Stimulated activated CD8-positive, alpha-beta memory T cell treated with anti-CD3 and anti-CD28 coated beads, Interleukin-12 subunit alpha, Interleukin-12 subunit beta, amount 100 ng/mL, for 4 hours (primary cell): ENCODE data around the gene GNE.

Source experiments
- DNase-seq: peaks from one replicate; pipeline ENCODE4 v3.0.0-alpha.2; 2020; ENCODE audit warnings: low read depth

GNE gene

DNA sequence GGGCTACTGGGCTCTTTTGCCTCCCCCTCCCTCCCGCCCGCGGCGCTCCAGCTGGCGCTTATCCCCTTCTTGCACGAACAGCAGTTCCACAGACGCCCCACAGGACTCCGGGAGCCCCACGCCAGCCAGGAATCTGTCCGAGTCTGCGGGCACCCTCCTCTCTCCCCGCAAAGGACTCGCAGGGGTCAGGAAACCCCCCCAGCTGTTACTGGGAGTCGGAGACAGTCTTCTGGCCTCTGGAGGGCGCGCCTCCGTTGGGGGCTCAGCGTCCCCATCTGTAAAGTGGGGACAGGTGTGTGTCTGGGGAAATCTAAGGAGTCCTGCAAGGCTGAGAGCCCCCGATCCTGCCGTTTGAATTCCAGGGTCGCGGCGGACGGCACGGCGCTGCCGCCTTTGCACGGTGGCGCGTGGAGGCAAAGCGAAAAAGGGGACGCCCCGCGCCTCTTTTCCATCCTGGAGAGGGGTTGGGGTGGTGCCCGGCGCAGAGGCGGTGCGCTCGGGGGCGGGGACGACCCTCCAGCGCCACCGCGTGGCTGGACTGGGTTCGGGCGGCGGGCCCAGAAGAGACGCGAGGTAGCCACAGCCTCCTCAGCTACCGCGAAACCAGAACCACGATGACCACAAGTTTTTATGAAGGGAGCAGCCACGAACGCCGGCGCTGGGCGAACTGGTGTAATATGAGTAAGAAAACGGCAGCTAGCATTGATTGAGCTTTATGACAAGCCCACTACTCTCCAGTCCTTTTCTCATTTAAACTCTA is 91.9 kb downstream of the GNE start:
- DNase-seq, result peak; percentile 76

DNA sequence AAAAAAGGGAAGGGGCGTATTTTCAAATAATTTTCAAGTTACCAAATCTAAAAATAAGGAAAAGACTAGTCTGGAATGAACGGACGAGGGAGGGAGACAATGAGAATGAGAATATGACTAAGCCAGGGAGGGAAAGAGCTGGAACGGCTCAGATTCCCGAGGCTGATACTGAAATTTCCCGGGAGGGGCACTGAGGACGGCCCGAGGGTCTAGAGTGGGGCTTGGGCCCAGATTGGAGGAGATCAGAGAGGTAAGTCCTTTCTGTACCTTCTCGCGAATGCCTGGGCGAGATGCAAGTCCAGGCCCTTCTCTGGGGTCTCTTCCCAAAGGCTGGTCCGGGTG is 92.5 kb downstream of the GNE start:
- no peak for DNase-seq

DNA sequence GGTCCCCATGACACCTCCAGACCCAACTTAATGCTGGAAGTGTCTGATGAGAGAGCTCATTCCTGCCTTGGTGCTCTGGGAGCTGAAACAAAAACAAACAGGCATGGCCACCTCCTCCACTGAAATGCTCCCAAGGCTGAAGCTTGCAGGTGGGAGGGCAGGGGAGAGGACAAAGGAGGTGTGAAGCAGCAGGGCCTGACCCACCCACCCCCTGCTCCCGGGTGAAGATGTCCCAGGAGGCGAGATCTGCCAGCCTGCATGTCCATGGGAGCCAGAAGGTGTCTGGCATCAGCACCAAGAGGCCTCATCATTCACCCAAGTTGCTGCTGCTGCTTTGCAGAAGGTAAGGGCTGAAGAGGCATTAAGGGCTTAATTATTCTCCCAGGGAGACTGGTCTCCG is 93.3 kb downstream of the GNE start:
- no peak for DNase-seq
